HUES48 (cell line): Measurements from ENCODE around the gene PIEZO1.

Experiments used
- H3K27ac ChIP-seq: one replicate; pipeline ENCODE4 v1.7.0; 2013; ENCODE audit warnings: low read depth, low read length, inconsistent platforms
- H3K27me3 ChIP-seq: 2 replicates; pipeline ENCODE4 v1.6.1; 2013; ENCODE audit warnings: mild to moderate bottlenecking, low read length; ENCODE audit not compliant: control insufficient read depth, insufficient read depth
- H3K36me3 ChIP-seq: 2 replicates; pipeline ENCODE4 v1.6.1; 2013; ENCODE audit warnings: low read length; ENCODE audit not compliant: control insufficient read depth, insufficient read depth
- H3K4me1 ChIP-seq: 2 replicates; pipeline ENCODE4 v1.6.1; 2013; ENCODE audit warnings: mild to moderate bottlenecking, low read length; ENCODE audit not compliant: control insufficient read depth, insufficient read depth
- H3K4me3 ChIP-seq: 2 replicates; pipeline ENCODE4 v1.5.1; 2013; ENCODE audit warnings: mild to moderate bottlenecking, low read depth, low read length
- H3K9ac ChIP-seq: 2 replicates; pipeline ENCODE4 v1.6.1; 2013; ENCODE audit warnings: mild to moderate bottlenecking, low read depth, low read length, moderate library complexity
- H3K9me3 ChIP-seq: 2 replicates; pipeline ENCODE4 v1.6.1; 2013; ENCODE audit warnings: low read length; ENCODE audit not compliant: control insufficient read depth, insufficient read depth

PIEZO1 gene

DNA sequence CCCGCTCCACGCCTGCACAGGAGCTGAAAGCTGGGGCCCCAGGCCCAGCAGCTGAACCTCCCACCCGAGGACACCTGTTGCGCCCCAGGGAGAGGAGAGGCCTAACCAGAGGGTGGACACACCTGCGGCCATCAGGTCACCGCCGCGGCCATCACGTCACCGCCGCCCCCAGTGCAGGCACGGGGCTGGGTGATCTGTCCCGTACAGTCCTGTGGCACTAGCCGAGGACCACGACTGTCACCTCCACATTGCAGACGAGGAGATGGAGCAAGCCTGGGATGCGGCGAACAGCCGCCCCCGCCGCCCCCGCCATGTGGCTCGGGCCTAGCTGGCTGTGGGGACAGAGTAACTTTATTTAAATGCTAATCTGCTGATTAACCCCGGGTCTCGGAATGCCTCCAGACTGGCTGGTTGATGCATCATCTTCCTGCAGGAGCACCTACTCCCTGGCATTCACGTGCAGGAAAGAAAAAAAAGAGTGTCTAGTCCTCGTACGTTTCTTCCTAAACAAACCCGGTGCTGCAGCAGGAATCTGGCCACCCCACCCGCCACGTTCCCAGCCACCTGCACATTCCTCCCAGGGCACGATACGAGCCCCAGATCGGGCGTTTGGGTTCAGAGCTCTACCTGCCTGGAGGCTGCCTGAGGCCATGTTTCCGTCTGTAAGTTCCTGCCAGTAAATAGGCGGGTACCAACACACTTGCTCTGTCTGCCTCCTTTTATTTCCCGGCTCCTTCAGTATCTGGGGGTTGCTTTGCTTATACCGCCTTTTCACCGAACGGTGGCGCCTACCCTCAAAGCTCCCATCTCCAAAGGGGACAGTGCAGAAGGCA, 29.9 kb downstream of the PIEZO1 start:
- H3K9me3 ChIP-seq: no peaks in the 10 kb centered on the region
- peaks cover 15% of the 10 kb centered on the region; the same call in 1 of the 2 replicates for H3K4me1 ChIP-seq
- H3K27me3 ChIP-seq: no peaks in the 10 kb centered on the region
- H3K27ac ChIP-seq: peak overlapping the region; percentile 67
- H3K4me3 ChIP-seq: no peak overlapping the region
- no peaks in the 10 kb centered on the region for H3K36me3 ChIP-seq
- H3K9ac ChIP-seq: no peak overlapping the region

DNA sequence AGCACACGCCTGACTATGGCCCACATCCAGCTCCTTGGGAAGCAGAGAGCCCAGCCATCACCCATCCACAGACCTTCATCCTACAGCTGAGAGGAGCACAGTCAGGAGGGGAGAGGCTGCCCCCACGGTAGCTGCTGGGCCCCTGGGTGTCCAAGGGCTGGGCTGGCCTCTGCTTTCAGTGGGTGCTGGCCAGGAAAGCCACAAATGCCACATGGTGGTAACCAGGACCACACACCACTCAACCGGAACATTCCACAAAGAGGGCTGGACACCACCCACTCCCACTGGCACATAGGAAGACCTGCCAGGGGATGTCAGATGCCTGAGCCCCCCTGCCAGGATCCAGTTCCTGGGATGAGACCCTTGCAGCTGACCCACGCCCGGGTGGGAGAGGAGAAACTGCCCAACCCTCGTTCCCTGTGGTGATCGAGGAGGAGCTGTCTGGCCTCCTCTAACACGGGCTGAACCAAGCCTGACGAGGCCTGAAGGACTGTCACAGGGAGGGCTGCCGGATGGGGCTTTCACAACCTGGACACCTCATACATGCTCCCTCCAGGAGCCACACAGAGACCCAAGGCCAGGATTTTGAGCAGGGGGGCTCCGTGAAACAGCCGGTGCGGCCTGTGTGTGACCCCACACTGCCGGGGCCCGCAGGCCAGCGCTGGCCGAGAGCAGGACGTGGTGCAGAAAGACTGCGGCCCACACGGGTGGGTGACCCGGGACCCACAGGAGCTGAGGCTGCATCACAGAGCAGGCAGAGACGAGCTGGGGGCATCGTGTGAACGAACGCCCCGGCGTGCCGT, 30.7 kb downstream of the PIEZO1 start:
- Histone ChIP-seq H3K36me3 (no peaks in the 10 kb centered on the region), H3K4me1 (peaks cover 12% of the 10 kb centered on the region; the same call in 1 of the 2 replicates), H3K9me3 (no peaks in the 10 kb centered on the region), H3K27ac (no peak overlapping the region), H3K9ac (no peak overlapping the region), H3K4me3 (no peak overlapping the region), H3K27me3 (no peaks in the 10 kb centered on the region)

DNA sequence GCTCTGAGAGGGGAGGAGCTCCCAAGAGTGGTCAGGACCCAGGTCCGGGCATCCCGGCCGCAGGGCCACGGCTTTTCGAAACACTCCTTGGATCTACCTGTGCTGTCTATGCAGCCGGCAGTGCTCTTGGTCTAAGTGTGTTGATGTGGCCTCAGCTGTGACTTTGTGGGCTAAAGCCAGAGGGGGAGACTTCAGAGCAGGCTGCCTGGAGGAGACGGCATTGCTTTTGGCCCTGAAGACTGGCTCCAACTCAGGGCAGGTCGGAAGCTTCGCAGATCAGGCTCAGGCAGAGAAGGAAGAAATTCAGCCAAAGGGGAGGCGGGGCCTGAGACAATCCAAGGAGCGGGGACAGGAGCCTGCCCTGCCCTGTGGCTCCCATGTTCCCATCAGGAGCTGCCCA, 31.4 kb downstream of the PIEZO1 start:
- H3K9ac ChIP-seq: no peak overlapping the region
- H3K27ac ChIP-seq: no peak overlapping the region
- H3K36me3 ChIP-seq: no peaks in the 10 kb centered on the region
- no peaks in the 10 kb centered on the region for H3K9me3 ChIP-seq
- H3K4me1 ChIP-seq: peaks cover 9% of the 10 kb centered on the region; the same call in 1 of the 2 replicates
- H3K27me3 ChIP-seq: no peaks in the 10 kb centered on the region
- no peak overlapping the region for H3K4me3 ChIP-seq

DNA sequence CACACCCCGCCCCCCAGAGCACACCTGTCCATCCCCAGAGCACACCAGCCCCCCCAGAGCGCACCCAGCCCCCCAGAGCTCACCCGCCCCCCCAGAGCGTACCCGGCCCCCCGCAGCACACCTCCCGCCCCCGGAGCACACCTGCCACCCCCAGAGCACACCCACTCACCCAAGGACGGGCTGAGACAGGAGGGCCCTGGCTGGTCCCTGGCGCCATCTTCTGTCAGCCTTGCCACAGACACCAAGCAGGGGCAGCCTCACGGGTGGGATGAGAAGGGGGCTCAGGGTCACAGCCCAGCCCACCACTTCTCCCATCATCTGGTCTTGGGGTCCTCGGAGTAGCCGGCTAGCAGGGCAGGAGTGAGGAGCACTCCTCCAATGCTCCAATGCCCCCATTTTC, 31.8 kb downstream of the PIEZO1 start:
- Histone ChIP-seq H3K4me3 (no peak overlapping the region), H3K9ac (no peak overlapping the region), H3K9me3 (no peaks in the 10 kb centered on the region), H3K27ac (no peak overlapping the region), H3K4me1 (peaks cover 8% of the 10 kb centered on the region; the same call in 1 of the 2 replicates), H3K36me3 (no peaks in the 10 kb centered on the region), H3K27me3 (no peaks in the 10 kb centered on the region)

DNA sequence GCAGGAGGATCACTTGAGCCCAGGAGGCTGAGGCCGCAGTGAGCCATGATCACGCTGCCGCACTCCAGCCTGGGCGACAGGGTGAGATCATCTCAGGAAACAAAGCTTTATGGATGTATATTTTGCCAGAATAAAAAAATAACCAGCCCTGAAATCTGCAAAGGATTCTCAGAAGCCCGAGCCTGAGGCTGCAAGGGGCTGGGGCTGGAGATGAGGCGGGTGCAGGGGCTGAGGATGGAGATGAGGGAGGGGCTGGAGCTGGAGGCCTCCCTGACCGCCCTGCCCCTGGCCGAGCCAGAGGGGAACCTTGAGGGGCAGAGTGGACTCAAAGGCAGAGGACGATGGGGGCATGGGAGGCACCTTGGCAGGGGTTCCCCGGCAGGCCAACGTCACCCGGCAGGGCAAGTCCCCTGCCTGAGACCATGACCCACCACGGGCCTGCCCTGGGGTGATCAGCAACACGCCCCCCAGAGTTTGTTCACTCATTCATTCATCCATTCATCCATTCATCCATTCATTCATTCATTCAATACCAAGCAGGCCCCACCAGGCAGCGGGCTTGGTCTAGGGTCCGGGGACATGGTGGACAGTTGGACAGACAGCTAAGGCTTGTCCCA, 32.5 kb downstream of the PIEZO1 start:
- Histone ChIP-seq H3K9me3 (no peaks in the 10 kb centered on the region), H3K4me1 (peaks cover 8% of the 10 kb centered on the region; the same call in 1 of the 2 replicates), H3K4me3 (no peak overlapping the region), H3K27ac (no peak overlapping the region), H3K27me3 (no peaks in the 10 kb centered on the region), H3K9ac (no peak overlapping the region), H3K36me3 (no peaks in the 10 kb centered on the region)

DNA sequence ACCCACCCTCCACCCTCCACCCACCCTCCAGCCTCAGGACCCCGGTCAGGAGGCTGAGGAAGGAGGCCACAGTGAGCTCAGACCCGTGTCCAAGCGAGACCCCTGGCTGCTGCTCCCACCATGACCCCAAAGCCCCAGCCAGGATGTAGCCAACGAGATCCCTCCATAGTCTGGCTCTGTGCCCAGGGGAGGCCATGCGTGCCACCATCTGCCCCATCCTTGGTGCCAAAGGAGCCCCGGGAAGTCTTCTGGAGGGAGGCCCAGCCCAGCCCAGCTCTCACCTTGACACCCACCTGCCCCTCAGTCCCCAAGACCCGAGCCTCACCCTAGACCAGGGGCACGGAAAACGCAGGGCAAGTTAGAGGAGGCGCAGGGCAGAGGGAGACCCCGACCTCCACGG, 34.2 kb downstream of the PIEZO1 start:
- no peak overlapping the region for H3K27ac ChIP-seq
- no peaks in the 10 kb centered on the region for H3K36me3 ChIP-seq
- no peaks in the 10 kb centered on the region for H3K9me3 ChIP-seq
- no peak overlapping the region for H3K4me3 ChIP-seq
- H3K4me1 ChIP-seq: peaks cover 8% of the 10 kb centered on the region; the same call in 1 of the 2 replicates
- no peaks in the 10 kb centered on the region for H3K27me3 ChIP-seq
- no peak overlapping the region for H3K9ac ChIP-seq

DNA sequence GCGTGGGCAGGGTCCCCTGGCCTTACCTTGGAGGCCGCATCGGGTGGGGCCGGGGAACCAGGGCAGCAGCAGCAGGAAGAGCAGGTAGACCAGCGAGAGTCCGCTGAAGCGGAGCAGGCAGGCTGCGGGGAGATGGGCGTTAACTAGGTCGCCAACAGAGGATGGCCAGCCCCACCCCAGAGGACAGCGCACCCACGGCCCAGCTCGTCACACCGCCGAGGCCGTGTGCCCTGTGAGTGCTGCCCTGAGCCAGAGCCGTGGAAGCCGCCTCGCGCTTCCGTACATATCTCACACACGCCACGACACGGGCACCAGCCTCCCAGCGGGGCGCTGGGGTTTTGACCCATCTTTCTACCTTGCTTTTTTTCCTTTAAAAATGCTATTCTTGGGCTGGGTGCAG, 35.7 kb downstream of the PIEZO1 start:
- no peaks in the 10 kb centered on the region for H3K9me3 ChIP-seq
- H3K36me3 ChIP-seq: no peaks in the 10 kb centered on the region
- H3K4me1 ChIP-seq: no peaks in the 10 kb centered on the region; the same call in 1 of the 2 replicates
- H3K27me3 ChIP-seq: no peaks in the 10 kb centered on the region
- no peak overlapping the region for H3K4me3 ChIP-seq
- H3K9ac ChIP-seq: no peak overlapping the region
- no peak overlapping the region for H3K27ac ChIP-seq

DNA sequence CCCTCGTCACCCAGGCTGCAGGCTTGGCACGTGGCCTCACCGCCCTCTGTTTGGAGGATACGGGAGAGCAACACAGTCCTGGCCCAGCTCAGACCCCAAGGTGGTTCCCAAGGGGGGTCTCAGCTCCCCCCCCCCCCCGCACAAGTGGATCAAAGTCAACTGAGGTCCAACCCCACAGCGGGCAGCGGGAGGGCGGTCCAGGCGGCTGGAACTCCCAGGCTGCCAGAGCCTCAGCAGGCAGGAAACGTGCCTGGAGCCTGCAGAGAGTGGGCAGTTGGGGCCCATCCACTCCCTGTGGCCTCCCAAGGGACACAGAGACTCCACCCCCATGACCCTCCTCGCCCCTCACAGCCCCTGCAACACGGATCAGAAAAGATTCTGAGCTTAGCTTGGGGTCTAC, 36.7 kb downstream of the PIEZO1 start:
- H3K4me3 ChIP-seq: no peak overlapping the region
- no peaks in the 10 kb centered on the region for H3K4me1 ChIP-seq
- H3K27ac ChIP-seq: no peak overlapping the region
- no peaks in the 10 kb centered on the region for H3K27me3 ChIP-seq
- no peak overlapping the region for H3K9ac ChIP-seq
- no peaks in the 10 kb centered on the region for H3K9me3 ChIP-seq
- H3K36me3 ChIP-seq: no peaks in the 10 kb centered on the region

DNA sequence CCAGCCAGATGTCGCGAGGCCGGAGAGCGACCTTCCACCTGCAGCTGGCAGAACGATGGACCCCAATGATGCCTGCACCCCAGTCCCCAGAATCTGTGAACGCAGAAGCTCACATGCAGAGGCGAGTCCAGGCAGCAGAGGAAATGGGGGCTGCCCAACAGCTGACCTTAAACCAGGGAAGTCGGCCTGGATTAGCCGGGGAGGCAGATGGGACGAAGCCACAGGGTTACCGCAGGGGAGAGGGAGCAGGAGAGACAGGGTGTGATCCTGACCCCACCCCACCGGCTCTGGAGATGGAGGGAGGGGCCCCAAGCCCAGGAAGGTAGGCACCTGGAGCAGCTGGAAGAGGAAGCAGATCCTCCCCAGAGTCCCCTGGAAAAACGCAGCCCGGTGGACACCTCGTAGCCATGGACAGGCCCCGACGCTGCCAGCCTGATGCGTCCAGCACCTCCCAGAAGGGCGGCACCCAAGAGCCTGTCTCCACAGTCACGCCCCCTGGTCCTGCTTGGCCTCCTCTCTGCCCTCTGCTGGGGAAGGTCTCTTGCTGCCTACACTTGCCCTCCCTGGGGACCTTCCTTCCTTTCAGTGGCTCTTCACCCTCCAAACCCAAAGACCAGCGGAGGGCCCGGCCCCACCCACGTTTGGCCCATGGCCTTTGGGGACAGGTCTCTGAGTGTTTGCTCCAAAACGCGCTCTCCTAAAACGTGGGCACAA, 37.3 kb downstream of the PIEZO1 start:
- Histone ChIP-seq H3K36me3 (no peaks in the 10 kb centered on the region), H3K4me3 (no peak overlapping the region), H3K4me1 (no peaks in the 10 kb centered on the region), H3K9ac (no peak overlapping the region), H3K27me3 (no peaks in the 10 kb centered on the region), H3K9me3 (no peaks in the 10 kb centered on the region), H3K27ac (no peak overlapping the region)

DNA sequence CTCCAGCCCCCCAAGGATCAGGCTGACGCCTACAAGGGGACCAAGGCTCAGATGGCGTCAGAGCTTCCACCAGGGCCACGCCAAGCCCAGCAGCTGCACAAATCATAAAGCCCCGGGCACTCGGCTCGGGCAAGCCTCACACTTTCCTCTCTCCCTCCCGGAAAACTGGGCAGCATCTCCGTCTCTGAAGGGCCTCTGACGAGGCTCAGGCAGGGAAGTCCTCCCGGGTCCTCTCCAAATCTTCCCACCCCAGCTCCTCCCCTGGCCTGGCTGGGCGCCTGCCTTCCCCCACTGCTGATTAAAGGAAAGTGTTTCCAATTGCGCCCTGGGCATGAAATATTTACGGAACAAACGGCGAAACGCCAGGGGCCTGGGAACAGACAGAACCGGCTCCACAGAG, 38.5 kb downstream of the PIEZO1 start:
- Histone ChIP-seq H3K27me3 (no peaks in the 10 kb centered on the region), H3K4me3 (no peak overlapping the region), H3K4me1 (no peaks in the 10 kb centered on the region), H3K27ac (no peak overlapping the region), H3K9me3 (no peaks in the 10 kb centered on the region), H3K36me3 (no peaks in the 10 kb centered on the region), H3K9ac (no peak overlapping the region)
